Esophagus (tissue), 2 donors: ENCODE measurements around the gene C2orf76. TPM values are rescaled to one million over a fixed set of nuclear protein-coding genes. Genes with fewer than 3 reads are reported as not detected.
"Not testable (repeated sequence)": the region's sequence is repeated elsewhere in the genome, so short reads cannot be mapped to it uniquely, and the experiment has no call there.

Experiments used
- H3K27ac ChIP-seq, 2 donors: one replicate each; pipeline ENCODE4 v1.5.1; 2013; ENCODE audit warnings: low read depth in 2 of 2, mild to moderate bottlenecking in 2 of 2, inconsistent platforms in 1 of 2, low read length in 1 of 2, moderate library complexity in 1 of 2
- H3K27me3 ChIP-seq, 2 donors: one replicate each; pipeline ENCODE4 v1.6.1; 2013; ENCODE audit warnings: low read length in 2 of 2, control low read depth in 1 of 2, mild to moderate bottlenecking in 1 of 2; ENCODE audit not compliant: insufficient read depth in 2 of 2, control insufficient read depth in 1 of 2
- H3K36me3 ChIP-seq, 2 donors: one replicate each; pipeline ENCODE4 v1.6.1; 2013; ENCODE audit warnings: low read length in 1 of 2; ENCODE audit not compliant: control insufficient read depth in 2 of 2, insufficient read depth in 2 of 2
- H3K4me1 ChIP-seq, 2 donors: one replicate each; pipeline ENCODE4 v1.6.1; 2013; ENCODE audit warnings: low read length in 1 of 2; ENCODE audit not compliant: control insufficient read depth in 2 of 2, insufficient read depth in 2 of 2
- H3K4me3 ChIP-seq, 2 donors: one replicate each; pipeline ENCODE4 v1.5.1; 2013; ENCODE audit warnings: low read length in 2 of 2, mild to moderate bottlenecking in 2 of 2, low read depth in 1 of 2, moderate library complexity in 1 of 2
- H3K9me3 ChIP-seq, 2 donors: one replicate each; pipeline ENCODE4 v1.6.1; 2013; ENCODE audit warnings: mild to moderate bottlenecking in 2 of 2, low read depth in 1 of 2, low read length in 1 of 2, moderate library complexity in 1 of 2; ENCODE audit not compliant: control insufficient read depth in 2 of 2, insufficient read depth in 1 of 2
- WGBS, 2 donors: extraction: QIAGEN DNeasy Blood & Tissue Kit; methylation state at CpG; one replicate each; pipeline ENCODE4 v1.1.7; 2013; 5-methylcytosine and 5-hydroxymethylcytosine counted together
- polyA plus RNA-seq, 2 donors: library from polyadenylated mRNA; stranded (reverse); fragments of 200-250 nt; gene quantifications; one replicate each; pipeline ENCODE4 v1.2.3, GENCODE V29; 2013
- donor health status: healthy with polysubstance abuse.
- donor health status: Bipolar disorder and iron deficiency.

The C2orf76 gene
- polyA plus RNA-seq, 2 donors, result 11.7 to 12.6 TPM

- Histone ChIP-seq H3K27ac (no peak overlapping the region), H3K36me3 (no peaks in the 10 kb centered on the region), H3K4me1 (peaks cover 0 to 4% of the 10 kb centered on the region in 2 donors), H3K4me3 (no peak overlapping the region), H3K27me3 (no peaks in the 10 kb centered on the region), H3K9me3 (no peaks in the 10 kb centered on the region)
- WGBS, 2 donors, result 66 to 77% methylated on average over 4 of the region's 4 CpGs
These were observed 86.0 kb downstream of the C2orf76 start for GRCh38 chr2:119280680-119281079.

- Histone ChIP-seq H3K9me3 (no peaks in the 10 kb centered on the region), H3K27me3 (no peaks in the 10 kb centered on the region), H3K4me3 (no peak overlapping the region), H3K4me1 (peaks cover 0 to 4% of the 10 kb centered on the region in 2 donors), H3K27ac (no peak overlapping the region), H3K36me3 (no peaks in the 10 kb centered on the region)
- WGBS, 2 donors, result 89 to 90% methylated on average over 6 of the region's 6 CpGs
These were observed 87.0 kb downstream of the C2orf76 start for GRCh38 chr2:119279666-119280065.

- Histone ChIP-seq H3K36me3 (no peaks in the 10 kb centered on the region), H3K27me3 (no peaks in the 10 kb centered on the region), H3K4me3 (no peak overlapping the region), H3K9me3 (no peaks in the 10 kb centered on the region), H3K4me1 (peaks cover 0 to 4% of the 10 kb centered on the region in 2 donors), H3K27ac (no peak overlapping the region)
- WGBS, 2 donors, result 89 to 91% methylated on average over 6 of the region's 6 CpGs
These were observed 87.7 kb downstream of the C2orf76 start for GRCh38 chr2:119278946-119279345.

- H3K27me3 ChIP-seq, H3K9me3 ChIP-seq, H3K4me1 ChIP-seq, H3K36me3 ChIP-seq, H3K27ac ChIP-seq, H3K4me3 ChIP-seq: not testable (repeated sequence)
- WGBS, 2 donors, result 89 to 96% methylated on average over 2 of the region's 2 CpGs
These were observed 88.2 kb downstream of the C2orf76 start for GRCh38 chr2:119278385-119278784.

GRCh38 chr2:119276864-119277263, 89.8 kb downstream of the C2orf76 start:
- Histone ChIP-seq H3K4me1 (no peaks in the 10 kb centered on the region), H3K27ac (no peak overlapping the region), H3K36me3 (no peaks in the 10 kb centered on the region), H3K4me3 (no peak overlapping the region), H3K9me3 (no peaks in the 10 kb centered on the region), H3K27me3 (no peaks in the 10 kb centered on the region)
- WGBS, 2 donors, result 58% methylated on average over 8 of the region's 8 CpGs

GRCh38 chr2:119267604-119268003, 99.0 kb downstream of the C2orf76 start:
- Histone ChIP-seq H3K4me3 (no peak overlapping the region), H3K27me3 (no peaks in the 10 kb centered on the region), H3K4me1 (no peaks in the 10 kb centered on the region), H3K27ac (no peak overlapping the region), H3K9me3 (peaks cover 0 to 2% of the 10 kb centered on the region in 2 donors), H3K36me3 (peaks cover 0 to 5% of the 10 kb centered on the region in 2 donors)

- H3K36me3 ChIP-seq, result peaks cover 0 to 8% of the 10 kb centered on the region in 2 donors
- H3K9me3 ChIP-seq, result peaks cover 0 to 2% of the 10 kb centered on the region in 2 donors
- H3K4me1 ChIP-seq, result no peaks in the 10 kb centered on the region
- H3K27me3 ChIP-seq, result no peaks in the 10 kb centered on the region
- no peak overlapping the region for H3K27ac ChIP-seq
- no peak overlapping the region for H3K4me3 ChIP-seq
- WGBS, 2 donors, result 92 to 93% methylated on average over 8 of the region's 8 CpGs
These were observed 100.5 kb downstream of the C2orf76 start for GRCh38 chr2:119266091-119266589.

GRCh38 chr2:119265693-119266066, 101.0 kb downstream of the C2orf76 start:
- H3K27me3 ChIP-seq, result no peaks in the 10 kb centered on the region
- H3K9me3 ChIP-seq, result peaks cover 0 to 2% of the 10 kb centered on the region in 2 donors
- H3K27ac ChIP-seq, result no peak overlapping the region
- no peak overlapping the region for H3K4me3 ChIP-seq
- WGBS, 2 donors, result 89 to 94% methylated on average over 6 of the region's 6 CpGs
- H3K4me1 ChIP-seq, result no peaks in the 10 kb centered on the region
- peaks cover 0 to 8% of the 10 kb centered on the region in 2 donors for H3K36me3 ChIP-seq

GRCh38 chr2:119264781-119265692, 101.6 kb downstream of the C2orf76 start:
- no peaks in the 10 kb centered on the region for H3K9me3 ChIP-seq
- H3K27me3 ChIP-seq, result no peaks in the 10 kb centered on the region
- no peaks in the 10 kb centered on the region for H3K4me1 ChIP-seq
- no peak overlapping the region for H3K4me3 ChIP-seq
- WGBS, 2 donors, result 53 to 55% methylated on average over 13 of the region's 13 CpGs
- no peak overlapping the region for H3K27ac ChIP-seq
- peaks cover 0 to 8% of the 10 kb centered on the region in 2 donors for H3K36me3 ChIP-seq

- WGBS, 2 donors, result 60 to 64% methylated on average over 5 of the region's 5 CpGs
- Histone ChIP-seq H3K36me3 (peaks cover 0 to 8% of the 10 kb centered on the region in 2 donors), H3K9me3 (no peaks in the 10 kb centered on the region), H3K27ac (no peak overlapping the region), H3K4me1 (no peaks in the 10 kb centered on the region), H3K27me3 (no peaks in the 10 kb centered on the region), H3K4me3 (no peak overlapping the region)
These were observed 103.0 kb downstream of the C2orf76 start for GRCh38 chr2:119263656-119264055.
